AG09309 (cell line): Measurements from ENCODE around the gene LMO2.
"Not testable (repeated sequence)": the region's sequence is repeated elsewhere in the genome, so short reads cannot be mapped to it uniquely, and the experiment has no call there.

Experiments
- DNase-seq: peaks from one replicate; pipeline ENCODE4 v3.0.0-alpha.2; 2010; ENCODE audit warnings: low read depth
- H3K4me3 ChIP-seq: 2 replicates; pipeline ENCODE4 v1.5.1; 2011; ENCODE audit warnings: mild to moderate bottlenecking, low read depth, low read length, moderate library complexity; ENCODE audit not compliant: control insufficient read depth
- TF ChIP-seq, protein P1 (sequence below): IDR thresholded peaks from 2 replicates; pipeline ENCODE4 v1.5.1; 2011; ENCODE audit warnings: mild to moderate bottlenecking, low read depth, low read length, inconsistent platforms; ENCODE audit not compliant: insufficient read depth, control insufficient read depth; ENCODE audit errors: missing control alignments

Gene LMO2

DNA sequence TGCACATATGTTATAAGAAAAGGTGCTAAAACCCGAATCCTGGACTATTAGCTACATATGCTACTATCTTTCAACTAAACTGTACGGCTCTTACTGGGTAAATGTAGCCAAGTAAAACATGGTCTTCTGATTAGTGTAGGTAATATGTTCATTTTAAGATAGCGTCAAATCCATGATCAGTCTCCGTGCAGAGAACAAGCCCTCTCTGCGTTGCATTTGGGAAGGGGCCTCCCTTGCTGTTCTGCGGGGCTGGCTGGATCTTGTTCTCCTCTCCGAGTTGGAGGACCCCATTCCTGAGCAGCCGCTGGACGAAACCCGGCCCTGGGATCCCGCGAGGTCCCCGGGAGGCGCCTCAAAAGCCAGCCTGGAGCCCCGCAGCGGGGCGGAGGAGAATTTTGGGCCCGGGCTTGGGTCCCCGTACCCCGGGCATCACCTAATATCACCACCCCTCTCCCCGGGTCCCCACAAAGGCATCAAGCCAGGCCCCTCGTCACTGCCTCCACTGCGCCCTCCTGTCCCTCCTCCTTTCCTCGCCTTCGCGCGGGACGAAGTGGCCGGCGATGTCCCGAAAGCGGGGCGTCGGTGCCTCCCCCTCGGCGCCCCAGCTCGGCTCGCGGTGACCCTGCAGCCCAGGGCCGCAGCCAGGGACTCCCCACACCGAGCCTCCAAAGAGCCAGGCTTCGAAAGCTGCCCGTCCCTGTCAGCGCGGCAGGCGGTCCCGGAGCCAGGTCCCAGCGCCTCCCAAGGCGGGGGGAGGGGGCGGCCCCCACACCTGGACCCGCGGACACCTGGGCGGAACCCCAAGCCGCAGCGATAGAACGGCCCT lies 63.1 kb downstream of the LMO2 start:
- H3K4me3 ChIP-seq = peak overlapping the region; percentile 46

DNA sequence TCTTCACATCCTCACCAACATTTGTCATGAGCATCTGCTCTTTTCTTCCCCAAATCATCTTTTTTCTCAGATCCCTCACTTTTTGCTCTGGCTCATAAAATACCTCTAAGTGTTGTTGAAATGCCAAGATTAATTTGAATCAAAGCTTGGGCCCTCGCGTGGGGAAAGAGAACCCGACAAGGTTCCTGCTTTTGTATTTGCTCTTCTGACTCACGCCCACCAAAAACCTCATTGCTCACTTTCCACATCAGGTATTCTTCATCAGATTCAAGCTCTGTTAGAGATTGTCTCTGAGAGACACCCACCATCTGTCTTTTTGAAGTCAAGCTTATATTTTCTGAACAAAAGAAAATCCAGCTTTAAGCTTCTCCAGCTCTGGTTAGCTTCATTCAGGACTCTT lies 64.7 kb downstream of the LMO2 start:
- no peak overlapping the region for H3K4me3 ChIP-seq
- TF ChIP-seq, protein P1, sequence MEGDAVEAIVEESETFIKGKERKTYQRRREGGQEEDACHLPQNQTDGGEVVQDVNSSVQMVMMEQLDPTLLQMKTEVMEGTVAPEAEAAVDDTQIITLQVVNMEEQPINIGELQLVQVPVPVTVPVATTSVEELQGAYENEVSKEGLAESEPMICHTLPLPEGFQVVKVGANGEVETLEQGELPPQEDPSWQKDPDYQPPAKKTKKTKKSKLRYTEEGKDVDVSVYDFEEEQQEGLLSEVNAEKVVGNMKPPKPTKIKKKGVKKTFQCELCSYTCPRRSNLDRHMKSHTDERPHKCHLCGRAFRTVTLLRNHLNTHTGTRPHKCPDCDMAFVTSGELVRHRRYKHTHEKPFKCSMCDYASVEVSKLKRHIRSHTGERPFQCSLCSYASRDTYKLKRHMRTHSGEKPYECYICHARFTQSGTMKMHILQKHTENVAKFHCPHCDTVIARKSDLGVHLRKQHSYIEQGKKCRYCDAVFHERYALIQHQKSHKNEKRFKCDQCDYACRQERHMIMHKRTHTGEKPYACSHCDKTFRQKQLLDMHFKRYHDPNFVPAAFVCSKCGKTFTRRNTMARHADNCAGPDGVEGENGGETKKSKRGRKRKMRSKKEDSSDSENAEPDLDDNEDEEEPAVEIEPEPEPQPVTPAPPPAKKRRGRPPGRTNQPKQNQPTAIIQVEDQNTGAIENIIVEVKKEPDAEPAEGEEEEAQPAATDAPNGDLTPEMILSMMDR = no peak
- no peak for DNase-seq

More for the DNA sequence above, 63.1 kb downstream of the LMO2 start:
- DNase-seq = no peak
- TF ChIP-seq, protein P1 = no peak

DNA sequence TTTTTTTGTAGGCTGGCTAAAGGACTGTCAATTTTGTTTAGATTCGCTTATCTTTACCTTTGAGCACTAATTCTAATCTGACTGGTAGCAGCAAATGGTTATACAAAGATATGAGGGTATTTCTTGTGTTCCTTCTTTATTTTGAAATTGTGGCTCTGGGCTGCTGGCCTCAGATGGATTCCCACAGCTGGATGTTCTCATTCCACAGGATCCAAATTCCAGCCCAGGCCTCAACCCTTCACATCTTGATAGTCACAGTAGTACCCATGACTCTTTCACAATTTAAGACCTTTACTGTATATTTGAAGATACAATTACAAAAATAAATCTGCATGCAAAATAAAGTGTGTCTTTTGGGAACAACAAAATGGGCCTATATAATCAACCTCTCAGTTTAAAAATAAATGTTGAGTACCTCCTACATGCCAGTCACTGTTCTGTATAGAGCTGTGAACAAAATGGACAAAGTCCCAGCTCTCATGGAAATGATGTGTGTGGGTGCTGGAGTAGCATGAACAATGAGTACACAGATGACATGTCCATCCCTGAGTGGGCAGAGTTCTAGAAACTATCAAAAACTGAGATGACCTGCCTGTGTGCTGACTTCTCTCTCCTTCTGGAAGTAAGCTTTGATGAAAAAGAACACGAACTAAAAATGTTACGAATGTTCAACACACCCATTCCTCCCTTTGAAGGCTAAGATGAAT lies 65.9 kb downstream of the LMO2 start:
- no peak overlapping the region for H3K4me3 ChIP-seq
- TF ChIP-seq, protein P1 = no peak
- no peak for DNase-seq

DNA sequence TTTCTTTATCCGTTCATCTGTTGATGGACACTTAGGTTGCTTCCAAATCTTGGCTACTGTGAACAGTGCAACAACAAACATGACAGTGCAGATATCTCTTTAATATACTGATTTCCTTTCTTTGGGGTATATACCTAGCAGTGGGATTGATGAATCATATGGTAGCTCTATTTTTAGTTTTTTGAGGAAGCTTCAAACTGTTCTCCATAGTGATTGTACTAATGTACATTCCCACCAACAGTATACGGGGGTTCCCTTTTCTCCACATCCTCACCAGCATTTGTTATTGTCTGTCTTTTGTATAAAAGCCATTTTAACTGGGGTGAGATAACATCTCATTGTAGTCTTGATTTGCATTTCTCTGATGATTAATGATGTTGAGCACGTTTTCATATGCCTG lies 68.9 kb downstream of the LMO2 start:
- DNase-seq, H3K4me3 ChIP-seq: not testable (repeated sequence)

DNA sequence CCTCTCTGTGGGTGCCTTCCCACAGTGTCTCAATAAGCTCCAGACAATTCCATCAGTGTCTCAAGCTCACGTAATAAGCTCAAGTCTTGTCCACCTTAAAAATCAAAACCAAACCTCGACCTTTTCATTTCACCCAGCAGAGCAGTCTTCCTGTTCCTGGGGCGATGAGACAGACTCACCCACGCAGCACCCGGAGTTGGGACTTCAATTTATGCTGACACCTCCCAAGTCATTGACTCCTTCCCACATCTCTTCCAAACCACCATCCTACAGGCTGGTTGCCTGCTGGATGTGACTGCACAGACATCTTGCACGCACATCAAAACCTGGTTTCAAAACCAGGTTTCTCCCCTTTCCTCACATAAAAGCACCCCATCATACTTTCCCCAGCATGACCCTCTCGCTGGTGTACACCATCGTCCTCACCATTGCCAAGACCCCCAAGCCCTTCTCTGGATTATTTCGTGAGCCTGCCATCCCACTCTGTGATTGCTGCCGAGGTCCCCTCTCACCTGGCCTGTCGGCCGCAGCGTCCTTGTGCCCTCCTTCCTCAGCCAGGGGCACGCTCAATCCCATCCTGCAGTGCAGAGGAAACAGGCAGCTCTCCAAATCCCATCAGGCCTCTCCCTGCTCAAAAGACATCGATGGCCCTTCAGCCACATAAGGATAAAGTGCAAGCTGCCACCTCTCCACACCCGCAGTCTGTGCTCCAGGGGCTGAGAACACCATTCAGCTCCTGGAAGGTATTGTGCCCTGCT lies 72.4 kb downstream of the LMO2 start:
- no peak for DNase-seq
- TF ChIP-seq, protein P1 = no peak
- no peak overlapping the region for H3K4me3 ChIP-seq
